ENCODE measurements around the gene WDR62. TPM values are rescaled to one million over a fixed set of nuclear protein-coding genes. Genes with fewer than 3 reads are reported as not detected.

The WDR62 gene
- total and polyA plus RNA-seq, 2 experiments from 2014 or later, result 2.1 to 13.4 TPM

DNA sequence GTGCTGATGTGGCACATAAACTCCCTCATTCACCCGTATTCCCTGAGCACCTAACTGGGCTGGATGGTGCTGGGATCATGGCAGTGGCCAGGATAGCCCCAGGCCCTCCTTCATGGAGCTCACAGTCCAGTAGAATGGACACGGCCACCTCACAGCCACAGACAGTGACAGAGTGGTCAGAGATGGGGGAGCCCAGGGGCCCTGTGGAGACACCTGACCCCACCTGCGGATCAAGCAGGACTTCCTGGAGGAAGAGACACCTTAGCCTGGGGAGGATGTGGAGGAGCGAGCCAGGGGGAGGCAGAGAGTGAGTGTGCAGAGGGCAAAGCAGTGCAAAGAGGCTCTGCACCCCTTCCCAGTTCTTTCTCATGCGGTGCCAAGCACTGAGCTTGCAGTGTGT is 35.1 kb downstream of the WDR62 start:
- no peak for DNase-seq (ENCODE audit: low read depth in 1 of 2, low spot score in 1 of 2)
- H3K27me3 ChIP-seq, result no peaks in the 10 kb centered on the region
- H3K27ac ChIP-seq, result no peak overlapping the region
- TF ChIP-seq, protein P1, sequence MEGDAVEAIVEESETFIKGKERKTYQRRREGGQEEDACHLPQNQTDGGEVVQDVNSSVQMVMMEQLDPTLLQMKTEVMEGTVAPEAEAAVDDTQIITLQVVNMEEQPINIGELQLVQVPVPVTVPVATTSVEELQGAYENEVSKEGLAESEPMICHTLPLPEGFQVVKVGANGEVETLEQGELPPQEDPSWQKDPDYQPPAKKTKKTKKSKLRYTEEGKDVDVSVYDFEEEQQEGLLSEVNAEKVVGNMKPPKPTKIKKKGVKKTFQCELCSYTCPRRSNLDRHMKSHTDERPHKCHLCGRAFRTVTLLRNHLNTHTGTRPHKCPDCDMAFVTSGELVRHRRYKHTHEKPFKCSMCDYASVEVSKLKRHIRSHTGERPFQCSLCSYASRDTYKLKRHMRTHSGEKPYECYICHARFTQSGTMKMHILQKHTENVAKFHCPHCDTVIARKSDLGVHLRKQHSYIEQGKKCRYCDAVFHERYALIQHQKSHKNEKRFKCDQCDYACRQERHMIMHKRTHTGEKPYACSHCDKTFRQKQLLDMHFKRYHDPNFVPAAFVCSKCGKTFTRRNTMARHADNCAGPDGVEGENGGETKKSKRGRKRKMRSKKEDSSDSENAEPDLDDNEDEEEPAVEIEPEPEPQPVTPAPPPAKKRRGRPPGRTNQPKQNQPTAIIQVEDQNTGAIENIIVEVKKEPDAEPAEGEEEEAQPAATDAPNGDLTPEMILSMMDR (IDR thresholded peaks at IDR 0.05; ENCODE audit: low read depth, low read length), result no peak
- H3K4me3 ChIP-seq, result no peak overlapping the region
- H3K4me1 ChIP-seq (ENCODE audit: low read depth), result no peaks in the 10 kb centered on the region
- no peaks in the 10 kb centered on the region for H3K9me3 ChIP-seq (ENCODE audit: low read depth)
- no peaks in the 10 kb centered on the region for H3K36me3 ChIP-seq

DNA sequence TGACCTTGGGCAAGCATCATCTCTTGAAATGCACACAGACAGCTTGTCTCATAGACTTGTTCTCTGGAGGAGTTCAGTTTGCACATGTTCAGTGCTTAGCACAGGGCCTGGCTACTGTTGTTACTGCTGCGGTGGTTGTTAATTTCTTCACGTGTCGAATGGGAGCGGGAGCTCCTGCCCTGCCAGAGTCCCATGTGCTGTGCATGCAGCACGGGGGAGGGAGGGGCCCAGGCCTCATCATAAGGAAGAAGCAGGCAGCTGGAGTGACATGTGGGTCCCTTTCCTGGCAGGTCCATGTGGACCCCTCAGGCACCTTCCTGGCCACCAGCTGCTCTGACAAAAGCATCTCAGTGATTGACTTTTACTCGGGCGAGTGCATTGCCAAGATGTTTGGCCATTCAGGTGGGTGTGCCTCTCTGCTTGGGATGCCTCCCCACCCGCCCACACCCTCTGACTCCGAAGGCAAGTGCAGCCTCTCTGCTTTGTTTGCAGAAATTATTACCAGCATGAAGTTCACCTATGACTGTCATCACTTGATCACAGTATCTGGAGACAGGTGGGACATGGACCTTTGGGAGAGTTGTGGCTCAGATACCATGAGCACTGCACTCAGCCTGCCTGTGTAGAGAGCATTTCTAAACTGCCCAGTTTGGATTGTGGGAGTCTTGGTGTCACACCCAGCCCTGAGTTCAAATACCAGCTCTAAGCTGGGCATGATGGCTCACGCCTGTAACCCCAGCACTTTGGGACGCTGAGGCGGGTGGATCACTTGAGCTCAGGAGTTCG is 36.4 kb downstream of the WDR62 start:
- Histone ChIP-seq H3K4me3 (no peak overlapping the region), H3K27ac (no peak overlapping the region), H3K9me3 (ENCODE audit: low read depth) (no peaks in the 10 kb centered on the region), H3K27me3 (no peaks in the 10 kb centered on the region), H3K4me1 (ENCODE audit: low read depth) (no peaks in the 10 kb centered on the region), H3K36me3 (no peaks in the 10 kb centered on the region)
- TF ChIP-seq, protein P1 (IDR thresholded peaks at IDR 0.05; ENCODE audit: low read depth, low read length), result no peak
- no peak for DNase-seq (ENCODE audit: low read depth in 1 of 2, low spot score in 1 of 2)

DNA sequence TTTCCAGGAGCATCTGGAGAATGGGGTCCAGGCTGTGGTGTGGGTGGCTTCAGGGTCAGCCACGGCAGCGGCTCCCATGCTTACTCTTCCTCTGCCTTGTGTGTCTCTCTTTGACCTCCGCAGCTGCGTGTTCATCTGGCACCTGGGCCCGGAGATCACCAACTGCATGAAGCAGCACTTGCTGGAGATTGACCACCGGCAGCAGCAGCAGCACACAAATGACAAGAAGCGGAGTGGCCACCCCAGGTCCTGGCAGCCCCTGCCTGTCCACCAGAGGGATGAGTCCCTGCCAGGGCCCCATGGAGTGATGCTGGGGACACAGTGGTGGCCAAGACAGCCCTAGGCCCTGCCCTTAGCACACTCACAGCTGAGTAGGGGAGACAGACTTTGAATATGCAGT is 37.9 kb downstream of the WDR62 start:
- Histone ChIP-seq H3K4me1 (ENCODE audit: low read depth) (no peaks in the 10 kb centered on the region), H3K27ac (no peak overlapping the region), H3K9me3 (ENCODE audit: low read depth) (no peaks in the 10 kb centered on the region), H3K4me3 (no peak overlapping the region), H3K27me3 (no peaks in the 10 kb centered on the region), H3K36me3 (no peaks in the 10 kb centered on the region)
- no peak for DNase-seq (ENCODE audit: low read depth in 1 of 2, low spot score in 1 of 2)
- TF ChIP-seq, protein P1 (IDR thresholded peaks at IDR 0.05; ENCODE audit: low read depth, low read length), result no peak

DNA sequence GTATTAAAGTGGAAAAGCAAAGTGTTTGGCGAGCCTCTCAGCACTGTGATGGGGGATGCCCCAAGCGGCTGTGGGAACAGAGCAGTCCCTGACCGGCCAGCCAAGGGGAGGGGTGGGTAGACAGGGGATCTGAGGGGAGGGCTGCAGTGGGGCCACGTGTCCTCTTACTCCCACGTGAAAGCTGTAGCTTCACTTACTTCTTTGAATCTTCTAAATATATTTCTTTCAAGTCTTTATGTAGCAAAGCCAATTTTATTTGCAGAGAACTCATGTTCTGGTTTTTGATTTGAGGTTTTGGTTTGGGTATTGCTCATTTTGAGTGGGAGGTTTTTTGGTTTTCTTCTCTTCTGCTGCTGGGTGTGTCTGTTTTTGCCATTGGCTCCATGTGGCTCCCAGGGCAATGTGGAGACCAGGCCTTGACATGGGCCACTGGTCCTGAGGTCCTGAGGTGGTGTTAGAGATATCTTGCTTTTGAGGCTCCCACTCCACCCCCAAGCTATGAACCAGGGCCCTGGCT is 38.5 kb downstream of the WDR62 start:
- Histone ChIP-seq H3K27ac (no peak overlapping the region), H3K4me1 (ENCODE audit: low read depth) (no peaks in the 10 kb centered on the region), H3K36me3 (no peaks in the 10 kb centered on the region), H3K9me3 (ENCODE audit: low read depth) (no peaks in the 10 kb centered on the region), H3K4me3 (no peak overlapping the region), H3K27me3 (no peaks in the 10 kb centered on the region)
- TF ChIP-seq, protein P1 (IDR thresholded peaks at IDR 0.05; ENCODE audit: low read depth, low read length), result no peak
- no peak for DNase-seq (ENCODE audit: low read depth in 1 of 2, low spot score in 1 of 2)

DNA sequence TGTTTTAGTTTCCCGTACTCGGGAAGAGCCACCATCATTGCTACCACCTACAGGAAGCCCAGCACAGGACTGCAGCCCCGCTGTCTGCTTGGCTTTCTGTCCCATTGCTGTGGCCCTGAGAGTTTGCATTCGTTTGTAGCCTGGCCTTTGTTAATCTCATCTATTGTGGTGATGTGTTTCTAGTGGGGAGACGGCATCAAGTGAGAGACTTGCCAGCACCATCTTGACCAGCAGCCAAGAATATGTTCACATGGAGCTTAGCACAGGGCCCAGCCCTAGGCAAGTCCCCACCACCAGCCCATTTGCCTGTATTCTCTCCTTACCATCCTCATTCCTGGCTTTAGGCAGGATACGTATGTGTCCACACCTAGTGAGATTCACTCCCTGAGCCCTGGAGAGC is 39.0 kb downstream of the WDR62 start:
- no peak overlapping the region for H3K4me3 ChIP-seq
- no peaks in the 10 kb centered on the region for H3K4me1 ChIP-seq (ENCODE audit: low read depth)
- no peaks in the 10 kb centered on the region for H3K27me3 ChIP-seq
- TF ChIP-seq, protein P1 (IDR thresholded peaks at IDR 0.05; ENCODE audit: low read depth, low read length), result no peak
- no peaks in the 10 kb centered on the region for H3K9me3 ChIP-seq (ENCODE audit: low read depth)
- no peak overlapping the region for H3K27ac ChIP-seq
- no peaks in the 10 kb centered on the region for H3K36me3 ChIP-seq
- peak in 1 of 2 donors; percentile 5 for DNase-seq (ENCODE audit: low read depth in 1 of 2, low spot score in 1 of 2)

All from cardiac muscle cell (in vitro differentiated cells and primary cell).